ENCODE results near the gene IRX4. TPM values are rescaled to one million over a fixed set of nuclear protein-coding genes. Genes with fewer than 3 reads are reported as not detected.

Gene IRX4
- total RNA-seq: not detected

DNA sequence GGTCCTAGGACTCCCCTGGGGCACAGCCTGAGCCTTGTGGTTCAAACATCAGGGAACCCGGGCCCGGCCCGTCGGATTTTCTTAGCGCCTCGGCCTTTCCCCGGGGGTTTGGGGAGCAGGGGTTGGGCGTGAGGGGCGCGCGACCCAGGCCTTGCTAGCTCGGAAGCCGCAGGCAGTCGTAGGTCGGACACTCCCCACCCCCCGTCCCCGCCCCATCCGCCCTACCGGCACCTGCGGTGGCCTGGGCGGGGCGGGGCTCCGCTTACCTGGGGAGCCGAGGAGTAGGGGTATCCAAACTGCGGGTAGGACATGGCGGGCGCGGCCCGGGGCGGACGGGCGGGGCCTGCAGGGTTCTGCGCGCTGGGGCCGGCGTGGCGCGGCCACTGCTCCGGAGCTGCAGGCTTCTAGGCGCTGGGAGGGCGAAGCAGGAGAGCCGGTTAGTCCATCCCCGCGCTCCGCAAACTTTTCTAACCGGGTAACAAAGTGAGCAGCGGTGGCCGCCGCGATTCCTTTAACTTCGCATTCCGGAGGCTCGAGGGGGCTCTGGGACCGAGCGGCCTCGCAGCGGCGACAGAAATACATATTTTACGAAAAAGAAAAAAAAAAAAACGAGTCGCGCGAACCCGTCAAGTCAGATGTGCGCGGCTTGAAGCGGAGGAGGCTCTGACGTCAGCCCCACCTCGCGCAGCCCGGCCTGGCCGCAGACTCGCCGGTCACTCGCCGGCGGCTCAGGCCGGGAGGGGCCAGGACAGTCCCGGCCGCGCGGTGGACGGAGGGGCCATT lies at the start of gene IRX4:
Gene IRX4 (minus strand): TSS at position 589 of the 783 bp plus-strand sequence. CDS start 278 bp downstream, at position 311.

Other genes starting within 250 kb of the IRX4 start
- gene MRPL36, start 83.1 kb downstream of the IRX4 start, total RNA-seq: 19.4 TPM
- 7.2 TPM for gene NDUFS6, start 81.5 kb downstream of the IRX4 start, total RNA-seq

Data from parietal lobe (tissue), 1 donor.